Upper lobe of left lung (tissue), 6 donors: ENCODE data around the gene ALDOC. TPM values are rescaled to one million over a fixed set of nuclear protein-coding genes. Genes with fewer than 3 reads are reported as not detected.

Source experiments
- ATAC-seq, 2 donors: fragments of 200-7000 bp; cut with Tn5 transposase; one replicate each; pipeline ENCODE4 v1.9.1; 2022; ENCODE audit warnings: mild to moderate bottlenecking in 2 of 2, moderate library complexity in 2 of 2; ENCODE audit not compliant: low FRiP score in 2 of 2
- DNase-seq, 2 donors: peaks; one replicate each; pipeline ENCODE4 v3.0.0-alpha.2; 2019 to 2020
- H3K27ac ChIP-seq, 4 donors: fragments of 200-600 bp; sonication (generic); one replicate each; pipeline ENCODE4 v1.5.1; 2016 to 2019
- H3K27me3 ChIP-seq, 4 donors: fragments of 200-600 bp; sonication (generic); one replicate each; pipeline ENCODE4 v1.5.1; 2017 to 2019
- H3K36me3 ChIP-seq, 4 donors: fragments of 200-600 bp; sonication (generic); one replicate each; pipeline ENCODE4 v1.5.1; 2016 to 2019
- H3K4me1 ChIP-seq, 4 donors: fragments of 200-600 bp; sonication (generic); one replicate each; pipeline ENCODE4 v1.5.1; 2018 to 2019
- H3K4me3 ChIP-seq, 4 donors: fragments of 200-600 bp; sonication (generic); one replicate each; pipeline ENCODE4 v1.5.1; 2017 to 2019; ENCODE audit warnings: mild to moderate bottlenecking in 2 of 4, moderate library complexity in 1 of 4
- H3K9me3 ChIP-seq, 4 donors: fragments of 200-600 bp; sonication (generic); one replicate each; pipeline ENCODE4 v1.5.1; 2018 to 2019
- CTCF ChIP-seq, 6 experiments: fragments of 450-650 bp in 4 of 6; fragments of 200-600 bp in 2 of 6; sonication (generic) in 2 of 6; IDR thresholded peaks; one replicate each; pipeline ENCODE4 v1.5.1; 2016 to 2019; ENCODE audit warnings: antibody characterized with exemption in 6 of 6
- EP300 ChIP-seq, 4 donors: sonication (generic); formaldehyde crosslinking; IDR thresholded peaks; one replicate each; pipeline ENCODE4 v1.5.1; 2017; ENCODE audit warnings: antibody characterized with exemption in 4 of 4, control low read depth in 2 of 4
- POLR2A ChIP-seq, 4 donors: fragments of 450-650 bp; IDR thresholded peaks; one replicate each; pipeline ENCODE4 v1.5.1; 2016 to 2017; ENCODE audit warnings: antibody characterized with exemption in 4 of 4, mild to moderate bottlenecking in 2 of 4
- POLR2AphosphoS5 ChIP-seq, 2 donors: sonication (generic); formaldehyde crosslinking; IDR thresholded peaks; one replicate each; pipeline ENCODE4 v1.5.1; 2017; ENCODE audit warnings: antibody characterized with exemption in 2 of 2
- WGBS, 2 donors: methylation state at CpG; one replicate each; pipeline ENCODE4 v1.1.5; 2017 to 2018; 5-methylcytosine and 5-hydroxymethylcytosine counted together
- total RNA-seq, 6 donors: library from RNA; depleted of rRNA in 4 of 6; stranded (reverse); fragments of >200 nt in 4 of 6; gene quantifications; one replicate each; pipeline versions ENCODE4 v1.1.0 to v1.2.1, GENCODE V29; 2016 to 2021
- donor health status: DM: no; HTN: no; CAD: no; lungs with moderate emphysema.
- donor health status: DM: no; HTN: yes; CAD: no; lungs with severe emphysema.

ALDOC gene
- total RNA-seq, 6 donors from 2014 or later, result 6.3 to 19.2 (median 14.2) TPM

- H3K4me3 ChIP-seq, result no peak overlapping the region
- H3K27ac ChIP-seq, result no peak overlapping the region
- H3K9me3 ChIP-seq, result no peaks in the 10 kb centered on the region
- H3K27me3 ChIP-seq, result no peaks in the 10 kb centered on the region
- no peak for TF ChIP-seq POLR2A (IDR thresholded peaks at IDR 0.05)
- TF ChIP-seq EP300 (IDR thresholded peaks at IDR 0.05), result no peak
- no peak for TF ChIP-seq POLR2AphosphoS5 (IDR thresholded peaks at IDR 0.05)
- no peak for TF ChIP-seq CTCF (IDR thresholded peaks at IDR 0.05)
- peaks cover 0 to 28% (median 7%) of the 10 kb centered on the region in 4 donors for H3K4me1 ChIP-seq
- DNase-seq (no peak), ATAC-seq (no peak)
- whole genome bisulfite sequencing, 2 donors, result 70 to 88% methylated on average over 5 of the region's 7 CpGs
- no peaks in the 10 kb centered on the region for H3K36me3 ChIP-seq
Observed at GRCh38 chr17:28532050-28532960, 44.4 kb downstream of the ALDOC start.

DNA sequence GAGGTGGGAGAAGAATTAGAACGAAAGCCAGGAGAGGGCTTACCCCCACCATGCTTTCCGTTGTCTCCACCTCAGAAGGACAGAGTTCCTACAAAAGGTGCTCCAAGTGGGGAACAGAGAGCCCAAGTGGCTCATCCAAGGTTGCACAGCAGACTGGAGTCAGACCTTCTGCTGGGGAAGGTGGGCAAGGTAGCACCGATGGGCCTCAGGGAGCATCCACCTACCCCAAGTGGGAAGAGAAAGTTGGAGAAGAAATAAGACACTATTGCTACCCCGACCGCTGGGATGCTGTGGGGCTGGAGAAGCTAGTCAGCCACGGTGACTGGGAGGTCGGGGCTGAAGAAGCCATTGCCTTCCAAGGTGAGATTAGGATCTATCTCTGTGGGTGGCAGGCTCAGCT, 45.8 kb downstream of the ALDOC start:
- 80 to 87% methylated on average over 6 to 7 of the region's 7 CpGs for WGBS, 2 donors
- no peak for TF ChIP-seq POLR2AphosphoS5 (IDR thresholded peaks at IDR 0.05)
- no peak for TF ChIP-seq CTCF (IDR thresholded peaks at IDR 0.05)
- TF ChIP-seq POLR2A (IDR thresholded peaks at IDR 0.05), result no peak
- TF ChIP-seq EP300 (IDR thresholded peaks at IDR 0.05), result no peak
- DNase-seq (no peak), ATAC-seq (no peak)
- H3K27me3 ChIP-seq, result no peaks in the 10 kb centered on the region
- peaks cover 0 to 35% (median 12%) of the 10 kb centered on the region in 4 donors for H3K4me1 ChIP-seq
- no peak overlapping the region for H3K27ac ChIP-seq
- no peak overlapping the region for H3K4me3 ChIP-seq
- H3K9me3 ChIP-seq, result no peaks in the 10 kb centered on the region
- no peaks in the 10 kb centered on the region for H3K36me3 ChIP-seq

DNA sequence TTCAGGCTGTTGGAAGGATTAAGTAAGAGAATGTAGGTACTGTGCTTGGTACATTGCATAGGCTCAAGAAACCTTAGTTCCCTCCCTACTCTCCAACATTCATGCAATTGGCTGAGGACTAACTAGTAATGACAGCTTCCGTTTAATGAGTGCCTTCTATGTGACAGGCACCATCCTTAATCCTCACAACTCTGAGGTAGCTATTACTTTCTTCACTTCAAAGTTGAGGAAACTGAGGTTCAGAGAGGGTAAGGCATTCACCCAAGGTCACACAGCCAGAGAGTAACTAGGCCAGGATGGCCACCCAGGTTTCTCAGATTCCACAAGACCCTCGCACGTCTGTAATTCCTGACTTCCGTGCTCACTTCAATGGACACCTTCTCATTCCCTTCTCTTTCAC, 46.4 kb downstream of the ALDOC start:
- Histone ChIP-seq H3K9me3 (no peaks in the 10 kb centered on the region), H3K36me3 (no peaks in the 10 kb centered on the region), H3K27me3 (no peaks in the 10 kb centered on the region), H3K27ac (no peak overlapping the region), H3K4me1 (peaks cover 0 to 35% (median 11%) of the 10 kb centered on the region in 4 donors), H3K4me3 (no peak overlapping the region)
- no peak for ATAC-seq
- no peak for TF ChIP-seq EP300 (IDR thresholded peaks at IDR 0.05)
- TF ChIP-seq CTCF (IDR thresholded peaks at IDR 0.05), result no peak
- TF ChIP-seq POLR2A (IDR thresholded peaks at IDR 0.05), result no peak
- no peak for TF ChIP-seq POLR2AphosphoS5 (IDR thresholded peaks at IDR 0.05)
- DNase-seq, result no peak
- 81 to 84% methylated on average over 4 of the region's 4 CpGs for WGBS, 2 donors

DNA sequence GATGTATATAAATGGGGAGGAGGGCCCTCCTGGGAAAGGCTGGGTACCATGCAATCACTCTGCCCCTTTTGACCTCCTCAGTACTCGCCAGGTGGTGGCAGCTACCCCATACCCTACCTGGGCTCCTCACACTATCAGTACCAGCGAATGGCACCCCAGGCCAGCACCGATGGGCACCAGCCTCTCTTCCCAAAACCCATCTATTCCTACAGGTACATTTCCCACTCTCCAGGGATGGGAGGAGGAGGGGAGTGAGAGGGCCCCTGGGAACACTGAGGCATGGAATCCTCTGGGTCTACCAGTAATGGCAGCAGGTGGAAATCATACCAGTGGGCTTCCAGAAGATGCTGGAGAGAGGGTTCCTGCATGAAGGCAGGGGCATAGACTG, 47.7 kb downstream of the ALDOC start:
- H3K4me3 ChIP-seq, result no peak overlapping the region
- no peaks in the 10 kb centered on the region for H3K9me3 ChIP-seq
- H3K27me3 ChIP-seq, result no peaks in the 10 kb centered on the region
- H3K4me1 ChIP-seq, result peaks cover 0 to 34% (median 17%) of the 10 kb centered on the region in 4 donors
- peak overlapping the region in 1 of 4 donors; percentile 32 for H3K27ac ChIP-seq
- H3K36me3 ChIP-seq, result no peaks in the 10 kb centered on the region
- WGBS, 2 donors, result 89 to 96% methylated on average over 3 of the region's 3 CpGs
- ATAC-seq (no peak), DNase-seq (no peak)
- no peak for TF ChIP-seq POLR2A (IDR thresholded peaks at IDR 0.05)
- no peak for TF ChIP-seq CTCF (IDR thresholded peaks at IDR 0.05)
- TF ChIP-seq POLR2AphosphoS5 (IDR thresholded peaks at IDR 0.05), result no peak
- TF ChIP-seq EP300 (IDR thresholded peaks at IDR 0.05), result no peak
